ENCODE data around the gene MTMR1.

Gene MTMR1

DNA sequence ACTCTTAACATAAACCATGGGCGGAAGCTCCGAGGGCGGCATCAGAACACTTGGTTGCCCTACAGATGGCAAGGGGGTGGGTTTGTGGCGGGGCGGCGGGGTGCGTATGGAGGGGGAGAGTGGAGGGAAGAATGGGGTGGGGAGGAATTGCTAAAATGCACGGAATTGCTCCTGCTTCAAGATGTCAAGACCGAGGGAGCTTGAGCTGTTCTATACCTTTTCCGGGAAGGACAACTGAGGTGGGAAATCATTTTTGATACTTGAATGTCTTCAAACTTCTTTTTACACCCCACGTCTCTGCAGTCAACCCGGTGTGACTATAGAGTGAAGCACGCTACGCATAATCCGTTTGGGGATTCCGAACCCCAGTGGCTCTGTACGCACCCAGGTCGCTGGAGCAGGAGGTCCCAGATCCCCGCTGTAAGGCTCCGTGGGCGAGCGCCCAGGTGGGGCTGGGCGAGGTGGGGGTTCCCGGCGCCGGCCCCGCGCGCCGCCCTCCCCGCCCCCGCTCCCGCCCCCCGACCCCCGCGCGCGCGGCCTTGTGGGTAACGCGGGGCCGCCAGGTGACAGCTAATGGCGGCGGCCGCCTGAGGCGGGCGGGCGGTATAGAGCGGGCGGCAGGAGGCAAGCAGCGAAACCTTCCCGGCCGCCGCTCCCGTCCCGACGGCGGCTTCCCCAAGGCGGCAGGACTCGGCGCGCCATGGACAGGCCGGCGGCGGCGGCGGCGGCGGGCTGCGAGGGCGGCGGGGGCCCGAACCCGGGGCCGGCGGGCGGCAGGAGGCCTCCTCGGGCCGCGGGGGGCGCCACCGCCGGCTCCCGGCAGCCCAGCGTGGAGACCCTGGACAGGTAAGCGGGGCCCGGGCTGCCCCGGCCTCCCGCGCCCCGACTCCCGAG lies at the start of gene MTMR1:
Gene MTMR1, plus strand, starts transcription at position 566 of the 894 bp plus-strand sequence. Its CDS starts 135 bp downstream, at position 701.
- DNase-seq: peak; percentile 54

DNA sequence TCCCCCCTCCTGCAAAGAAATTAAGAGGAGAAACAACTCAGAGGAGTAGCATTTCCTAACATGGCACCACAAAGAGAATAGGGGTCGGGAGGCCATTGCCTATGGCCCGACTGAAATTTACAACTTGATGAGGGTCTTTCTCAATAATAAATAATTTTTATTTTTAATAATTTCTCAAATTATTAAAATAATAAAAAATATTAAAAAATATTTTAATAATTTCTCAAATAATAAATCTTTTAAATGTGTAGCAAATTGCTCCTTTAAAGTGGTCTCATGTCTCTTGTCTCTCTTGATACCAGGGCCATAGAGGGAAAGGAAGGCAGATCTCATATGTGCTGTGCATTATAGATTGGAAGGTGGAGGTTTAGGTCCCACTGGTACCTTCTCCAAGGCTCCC lies 49.2 kb upstream of the MTMR1 start:
- DNase-seq: no peak

GRCh38 chrX:150644422-150644821 lies 48.8 kb upstream of the MTMR1 start:
- no peak for DNase-seq

DNA sequence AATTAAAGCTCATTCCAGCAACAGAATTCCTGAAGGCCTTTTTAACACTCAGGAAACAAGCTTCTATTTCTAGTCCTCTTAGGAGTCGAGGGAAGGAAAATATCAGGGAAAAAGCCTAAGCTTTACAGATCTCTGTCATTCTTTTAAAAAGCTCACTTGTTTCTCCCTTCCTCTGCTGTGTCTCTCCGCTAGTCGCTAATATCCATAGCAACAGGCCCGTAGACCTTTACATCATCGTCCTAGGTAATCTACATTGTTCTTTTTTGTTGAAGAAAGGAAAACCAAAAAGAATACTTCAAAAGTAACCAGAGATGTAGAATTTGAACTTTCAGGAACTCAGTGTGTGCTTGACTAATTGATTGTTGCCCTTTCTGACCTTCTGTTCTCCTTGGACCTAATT lies 45.9 kb upstream of the MTMR1 start:
- DNase-seq: no peak

DNA sequence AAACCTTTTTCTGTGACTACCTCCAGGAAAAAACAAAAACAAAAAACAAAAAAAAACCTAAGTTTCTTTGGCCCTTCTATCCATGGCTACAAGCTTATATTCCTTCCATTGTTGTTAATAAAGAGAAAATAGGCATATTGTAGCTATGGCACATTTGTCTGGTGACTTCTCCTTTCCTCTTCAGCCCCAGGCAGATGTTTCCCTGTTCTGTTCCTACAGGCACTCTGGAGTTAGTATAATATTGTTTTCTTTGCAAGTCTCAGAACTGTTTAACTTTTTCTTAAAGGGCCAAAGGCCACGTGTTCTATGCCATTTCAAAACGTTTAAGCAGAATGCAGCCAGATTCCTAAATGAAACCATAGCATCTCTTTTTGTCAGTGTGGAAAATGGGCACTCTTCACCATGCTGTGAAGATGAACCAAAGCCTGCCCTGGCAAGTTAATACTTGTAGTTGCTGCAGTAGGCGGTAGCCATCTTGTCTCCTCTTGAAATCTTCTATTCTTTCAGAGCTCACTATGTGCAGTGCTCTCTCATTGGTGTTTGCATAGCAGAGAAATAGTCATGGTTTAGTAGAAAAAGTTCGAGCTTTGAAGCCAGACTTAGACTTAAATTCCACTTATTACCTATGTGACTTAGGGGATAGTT lies 44.8 kb upstream of the MTMR1 start:
- DNase-seq: no peak

DNA sequence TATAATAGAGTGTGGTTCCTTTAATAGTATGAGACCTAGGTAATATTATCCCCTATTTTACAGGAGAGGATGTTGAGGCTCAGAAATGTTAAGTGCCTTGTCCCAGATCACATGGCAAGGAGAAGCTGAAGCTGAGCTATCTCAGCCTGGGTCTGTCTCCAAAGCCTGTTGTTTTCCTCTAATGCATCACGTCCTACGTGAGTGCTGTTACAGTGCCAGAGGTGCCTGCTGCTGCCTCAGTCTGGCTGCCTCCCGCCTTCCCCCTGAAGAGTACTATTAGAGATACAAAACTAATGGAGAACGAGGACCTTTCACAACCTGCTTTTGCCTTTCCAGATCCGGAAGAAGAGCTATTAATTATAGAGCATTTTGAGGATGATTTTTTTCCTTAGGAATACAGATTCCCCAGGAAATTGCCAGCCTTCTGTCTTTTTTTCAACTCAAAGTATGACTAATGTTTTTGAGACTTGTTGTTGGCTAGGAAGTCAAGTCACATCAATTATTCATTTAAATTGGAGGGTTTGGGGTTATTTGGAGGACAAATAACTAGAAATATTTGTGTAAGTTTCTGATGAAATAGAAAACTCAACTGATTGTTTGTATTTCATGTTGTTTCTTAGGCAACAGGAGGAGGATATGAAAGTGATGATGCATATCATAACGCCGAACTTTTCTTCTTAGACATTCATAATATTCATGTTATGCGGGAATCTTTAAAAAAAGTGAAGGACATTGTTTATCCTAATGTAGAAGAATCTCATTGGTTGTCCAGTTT lies 43.9 kb upstream of the MTMR1 start:
- no peak for DNase-seq

DNA sequence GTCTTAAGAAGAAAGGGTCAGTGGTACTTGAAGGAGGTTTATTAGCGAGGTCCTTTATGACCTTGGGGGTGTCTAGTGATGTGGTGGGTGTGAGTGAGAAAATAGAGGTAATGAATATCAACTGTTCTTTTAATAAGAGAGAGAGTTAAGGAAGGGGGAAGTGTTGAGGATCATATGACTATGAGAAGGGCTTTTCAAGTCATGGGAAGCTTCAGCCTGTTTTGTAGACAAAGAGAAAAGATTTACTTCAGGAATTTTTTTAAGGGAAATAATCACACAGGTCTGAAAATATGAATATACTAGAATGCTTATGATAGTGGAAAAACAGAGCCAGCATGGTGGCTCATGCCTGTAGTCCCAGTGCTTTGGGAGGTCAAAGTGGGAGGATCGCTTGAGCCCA lies 41.3 kb upstream of the MTMR1 start:
- no peak for DNase-seq

- DNase-seq: no peak
Observed at GRCh38 chrX:150655788-150656187, 37.4 kb upstream of the MTMR1 start.

GRCh38 chrX:150663073-150663472 lies 30.1 kb upstream of the MTMR1 start:
- DNase-seq: no peak

GRCh38 chrX:150664290-150664689 lies 28.9 kb upstream of the MTMR1 start:
- no peak for DNase-seq

GRCh38 chrX:150676221-150676620 lies 17.0 kb upstream of the MTMR1 start:
- DNase-seq: no peak

- no peak for DNase-seq
Observed at GRCh38 chrX:150680974-150681373, 12.2 kb upstream of the MTMR1 start.

GRCh38 chrX:150683112-150683511 lies 10.1 kb upstream of the MTMR1 start:
- no peak for DNase-seq

DNA sequence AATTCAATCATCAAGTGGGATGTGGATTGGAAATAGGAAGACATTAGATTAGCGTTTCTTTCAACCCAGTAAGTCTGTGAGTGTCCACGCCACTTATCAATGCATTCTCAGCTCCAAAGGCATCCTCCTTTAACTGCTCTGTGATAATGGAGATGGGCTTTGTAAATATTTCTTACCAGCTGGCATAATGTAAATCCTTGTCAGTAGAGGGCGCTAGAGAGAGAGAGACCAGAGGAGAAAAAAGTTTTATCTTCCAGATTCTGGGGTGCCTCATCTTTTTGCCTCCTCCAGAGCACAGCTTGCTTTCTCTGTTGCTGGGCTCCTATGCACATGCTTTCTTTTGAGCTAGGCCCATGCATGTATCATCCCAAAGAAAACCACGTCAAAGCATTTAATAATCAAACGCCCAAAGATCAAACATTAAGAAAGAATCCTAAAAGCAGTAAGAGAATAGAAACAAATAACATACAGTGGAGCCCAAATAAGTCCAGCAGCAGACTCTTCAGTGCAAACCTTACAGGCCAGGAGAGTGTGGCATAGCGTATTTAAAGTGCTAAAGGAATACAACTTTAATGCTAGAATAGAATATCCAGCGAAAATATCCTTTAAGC lies 9.6 kb upstream of the MTMR1 start:
- DNase-seq: no peak

DNA sequence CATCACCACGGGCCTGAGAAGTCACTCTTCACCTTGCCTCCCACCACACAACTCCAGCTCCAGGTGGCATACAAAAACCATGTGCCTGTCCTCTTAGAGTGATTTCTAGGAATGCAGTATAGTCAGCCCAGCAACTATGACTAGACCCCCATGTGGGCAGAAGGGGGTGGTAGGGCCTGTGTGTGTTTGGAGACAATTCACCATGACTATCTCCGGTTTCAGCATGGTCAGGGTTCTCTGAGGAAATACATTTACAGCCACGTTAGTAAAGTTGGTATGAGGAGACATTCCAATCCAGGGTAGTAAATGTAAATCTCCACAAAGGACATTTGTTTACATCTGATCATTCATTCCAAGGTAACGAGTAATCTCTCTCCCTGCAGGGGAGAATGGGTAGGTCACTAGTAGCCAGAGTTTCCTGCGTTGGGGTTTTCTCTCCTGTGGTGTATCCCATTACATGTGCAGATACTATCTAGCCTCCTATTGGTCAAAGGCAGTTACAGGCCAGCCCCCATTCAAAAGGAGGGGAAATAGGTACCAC lies 4.2 kb upstream of the MTMR1 start:
- DNase-seq: no peak

DNA sequence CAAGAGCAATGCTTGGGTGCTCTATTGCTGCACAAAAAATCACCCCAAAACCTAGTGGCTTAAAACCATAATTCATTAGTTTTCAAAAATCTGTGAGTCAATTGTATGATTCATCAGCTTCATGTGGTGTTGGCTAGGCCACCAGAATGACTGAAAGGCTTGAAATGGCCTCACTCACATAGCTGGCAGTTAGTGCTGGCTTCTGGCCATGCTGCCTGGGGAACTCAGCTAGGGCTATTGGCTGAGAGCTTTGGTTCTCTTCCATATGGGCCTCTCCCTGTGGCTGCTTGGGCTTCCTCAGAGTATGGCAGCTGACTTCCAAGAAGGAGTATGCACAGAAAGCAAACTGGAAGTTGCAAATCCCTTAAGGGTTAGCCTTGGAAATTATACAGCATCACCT lies 3.1 kb upstream of the MTMR1 start:
- no peak for DNase-seq

- DNase-seq: no peak
Observed at GRCh38 chrX:150692296-150692695, 900 bp upstream of the MTMR1 start.

GRCh38 chrX:150693725-150694574 lies 754 bp downstream of the MTMR1 start:
- peak; percentile 80 for DNase-seq

DNA sequence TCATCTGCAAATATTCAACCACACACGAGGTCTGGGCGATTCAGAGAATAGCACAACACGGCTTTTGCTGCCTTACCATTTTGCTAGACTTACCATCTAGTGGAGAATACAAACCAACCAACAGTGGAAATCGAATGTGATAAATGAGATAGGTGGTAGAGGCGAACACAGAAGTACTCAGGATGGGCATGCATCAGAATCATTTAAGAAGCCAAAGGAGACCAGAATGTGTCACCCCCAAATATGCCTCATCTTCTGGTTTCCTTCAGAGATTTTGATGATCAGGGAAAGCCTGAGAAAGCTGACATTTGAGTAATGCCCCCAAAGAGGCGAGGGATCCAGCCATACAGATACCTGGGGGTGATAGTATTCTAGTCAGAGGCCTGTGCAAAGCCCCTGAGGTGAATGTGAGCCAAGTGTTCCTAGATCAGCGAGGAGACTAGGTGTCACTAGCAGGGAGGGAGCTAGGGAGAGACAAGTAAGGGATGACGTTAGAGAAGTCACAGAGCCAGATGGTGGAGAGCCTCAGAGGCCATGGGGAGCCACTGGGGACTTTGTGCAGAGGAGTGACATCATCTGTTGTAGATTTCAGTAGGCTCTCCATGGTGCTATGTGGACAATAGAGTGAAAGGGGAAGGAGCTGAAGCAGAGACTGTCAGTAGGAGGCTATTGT lies 1.7 kb downstream of the MTMR1 start:
- peak; percentile 47 for DNase-seq

GRCh38 chrX:150696331-150696730 lies 3.1 kb downstream of the MTMR1 start:
- DNase-seq: no peak

DNA sequence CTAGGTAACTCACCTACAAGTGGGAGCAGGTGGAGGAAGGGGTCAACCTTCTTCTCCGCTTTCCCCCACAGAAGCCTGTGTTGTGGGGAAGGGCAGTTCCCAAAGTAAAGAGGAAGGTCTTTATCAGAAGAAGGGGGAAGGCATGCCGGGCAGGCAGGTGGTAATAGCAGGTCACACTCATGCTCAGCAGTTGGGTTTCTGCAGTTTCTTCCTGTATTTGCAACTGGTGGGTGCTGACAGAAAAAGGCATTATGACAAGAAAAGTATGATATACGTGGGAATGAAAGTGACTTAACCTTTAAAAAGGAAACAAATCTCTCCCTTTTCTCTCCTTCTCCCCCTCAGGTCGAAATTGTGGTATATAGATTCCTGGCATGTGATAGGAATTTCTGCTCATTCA lies 3.7 kb downstream of the MTMR1 start:
- no peak for DNase-seq

All from CD4-positive, alpha-beta T cell treated with Interleukin-15 for 1 hour (primary cell).